Aorta (tissue), 4 donors: ENCODE data around the gene SDE2. TPM values are rescaled to one million over a fixed set of nuclear protein-coding genes. Genes with fewer than 3 reads are reported as not detected.

Experiments
- polyA plus RNA-seq, 2 donors: library from polyadenylated mRNA; stranded (reverse); fragments of 200-250 nt; gene quantifications; one replicate each; pipeline ENCODE4 v1.2.3, GENCODE V29; 2013
- total RNA-seq, 2 donors: library from RNA; stranded (reverse); fragmentation: NEBNext Ultra II Directional; extraction: Animal tissue kit (Norgen Biotek cat#: 25700); gene quantifications; one replicate each; pipeline ENCODE4 v1.2.1, GENCODE V29; 2021
- donor health status: healthy with polysubstance abuse.
- donor health status: Bipolar disorder and iron deficiency.
- donor health status: DM: no; HTN: no; CAD: no.
- donor health status: DM: yes; HTN: yes; CAD: no.

The SDE2 gene
- total and polyA plus RNA-seq, 4 donors: 4.9 to 18.3 (median 12.0) TPM

Other genes with a start within 250 kb of the SDE2 start
- 100 to 1,000 TPM; 128 to 140 TPM for gene SRP9, start 221.5 kb downstream of the SDE2 start, total RNA-seq
- gene SRP9, start 221.5 kb downstream of the SDE2 start, polyA plus RNA-seq: 100 to 1,000 TPM; 180 to 390 TPM
- gene EPHX1, start 189.2 kb downstream of the SDE2 start, total RNA-seq: 100 to 1,000 TPM in 1 of 2 donors, 10 to 100 TPM in 1; 57.6 to 153 TPM
- 10 to 100 TPM; 20.0 to 66.3 TPM for gene EPHX1, start 189.2 kb downstream of the SDE2 start, polyA plus RNA-seq
- gene TMEM63A, start 117.0 kb downstream of the SDE2 start, total RNA-seq: 100 to 1,000 TPM in 1 of 2 donors, 10 to 100 TPM in 1; 89.3 to 118 TPM
- gene TMEM63A, start 117.0 kb downstream of the SDE2 start, polyA plus RNA-seq: 10 to 100 TPM in 1 of 2 donors, 1 to 10 TPM in 1; 7.6 to 73.5 TPM
- gene LEFTY1, start 110.2 kb downstream of the SDE2 start, total RNA-seq: under 1 TPM; 0.39 to 0.63 TPM
- under 1 TPM; 0.25 to 0.51 TPM for gene LEFTY1, start 110.2 kb downstream of the SDE2 start, polyA plus RNA-seq
- gene PYCR2, start 75.1 kb downstream of the SDE2 start, total RNA-seq: 10 to 100 TPM; 43.9 to 47.8 TPM
- 10 to 100 TPM; 27.0 to 63.6 TPM for gene PYCR2, start 75.1 kb downstream of the SDE2 start, polyA plus RNA-seq
- 1 to 10 TPM; 4.6 to 5.1 TPM for gene LEFTY2, start 58.1 kb downstream of the SDE2 start, total RNA-seq
- gene LEFTY2, start 58.1 kb downstream of the SDE2 start, polyA plus RNA-seq: 1 to 10 TPM; 5.0 to 6.0 TPM
- 100 to 1,000 TPM; 310 to 349 TPM for gene H3-3A, start 63.4 kb upstream of the SDE2 start, total RNA-seq
- gene H3-3A, start 63.4 kb upstream of the SDE2 start, polyA plus RNA-seq: 100 to 1,000 TPM; 464 to 699 TPM
- gene ACBD3, start 187.4 kb upstream of the SDE2 start, total RNA-seq: 10 to 100 TPM; 41.6 to 45.5 TPM
- gene ACBD3, start 187.4 kb upstream of the SDE2 start, polyA plus RNA-seq: 10 to 100 TPM; 14.2 to 25.4 TPM
- under 1 TPM; 0.19 to 0.51 TPM for gene MIXL1, start 224.3 kb upstream of the SDE2 start, total RNA-seq
- gene MIXL1, start 224.3 kb upstream of the SDE2 start, polyA plus RNA-seq: not detected